CD4-positive, alpha-beta T cell treated with Interleukin-1 beta for 1 hour (primary cell): ENCODE results near the gene DHCR24.
A peak's percentile ranks its signal among the peaks of the same experiment; 100 is the strongest.

Source experiments
- DNase-seq, 2 donors: peaks; one replicate each; pipeline ENCODE4 v3.0.0-alpha.2; 2020 to 2022

The DHCR24 gene

DNA sequence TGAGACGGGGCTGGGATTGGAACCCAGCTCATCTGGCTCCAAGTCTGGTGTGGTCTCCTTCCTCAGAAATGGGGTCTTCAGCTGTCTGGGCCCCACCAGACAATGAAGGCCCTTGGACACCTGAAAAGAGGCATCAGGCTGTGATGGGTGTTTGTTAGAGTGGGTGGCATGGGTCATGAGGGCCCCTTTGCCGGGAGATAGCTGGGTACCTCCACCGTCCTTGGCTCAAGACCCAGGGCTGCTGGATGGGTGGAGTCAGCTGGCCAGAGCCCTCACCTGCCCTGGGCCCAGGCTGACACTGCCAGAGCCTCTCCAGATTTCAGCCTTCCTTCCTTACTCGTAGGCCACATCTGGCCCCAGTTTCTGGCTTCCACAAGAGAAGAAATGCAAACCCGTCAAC is 72.4 kb downstream of the DHCR24 start:
- no peak for DNase-seq

DNA sequence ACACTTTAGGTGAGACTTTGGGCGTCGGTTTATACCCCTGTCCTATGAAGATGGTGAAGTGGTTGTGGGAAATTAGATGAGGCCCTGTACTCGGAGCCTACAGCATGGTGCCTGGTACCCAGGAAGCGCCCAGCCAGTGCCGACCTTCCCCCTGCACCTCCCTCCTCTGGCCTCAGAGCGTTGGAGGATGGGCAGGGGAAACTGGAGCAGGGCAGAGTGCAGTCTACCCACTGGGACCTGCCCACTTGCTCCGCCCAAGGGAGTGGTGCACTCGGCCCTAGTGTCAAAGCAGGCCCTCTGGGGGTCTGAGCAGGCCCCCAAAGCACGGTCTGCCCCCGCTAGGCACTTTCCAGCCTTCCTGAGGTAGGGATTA is 72.9 kb downstream of the DHCR24 start:
- DNase-seq: no peak

DNA sequence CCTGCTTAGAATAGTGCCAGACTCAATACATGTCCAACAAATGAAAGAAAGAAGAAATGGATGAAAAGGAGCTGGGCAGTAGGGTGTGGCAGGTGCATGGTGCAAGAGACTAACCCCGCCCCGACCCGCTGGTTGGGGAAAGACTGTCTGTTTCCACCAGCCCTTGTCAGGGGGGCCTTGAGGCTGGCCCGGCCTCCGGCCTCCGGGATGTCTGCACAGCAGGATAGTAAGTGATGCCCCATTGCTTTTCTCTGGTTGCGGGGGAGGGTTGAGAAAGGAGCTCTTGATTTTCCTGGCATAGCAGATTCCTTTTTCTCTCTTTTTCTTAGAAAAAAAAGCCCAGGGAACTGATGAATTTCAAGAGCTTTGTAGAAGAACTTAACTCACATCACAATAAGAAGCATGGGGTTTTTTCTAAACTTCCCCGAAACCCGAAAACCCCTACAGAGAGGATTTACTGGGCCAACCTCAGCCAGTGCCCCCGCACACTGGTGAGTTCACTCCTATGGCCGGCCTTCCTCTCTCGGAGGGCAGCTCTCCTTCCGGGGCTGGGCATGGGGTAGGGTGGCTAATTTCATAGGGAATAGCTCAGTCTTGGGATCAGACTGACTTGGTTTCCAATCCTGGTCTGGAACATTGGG is 73.4 kb downstream of the DHCR24 start:
- DNase-seq: no peak

DNA sequence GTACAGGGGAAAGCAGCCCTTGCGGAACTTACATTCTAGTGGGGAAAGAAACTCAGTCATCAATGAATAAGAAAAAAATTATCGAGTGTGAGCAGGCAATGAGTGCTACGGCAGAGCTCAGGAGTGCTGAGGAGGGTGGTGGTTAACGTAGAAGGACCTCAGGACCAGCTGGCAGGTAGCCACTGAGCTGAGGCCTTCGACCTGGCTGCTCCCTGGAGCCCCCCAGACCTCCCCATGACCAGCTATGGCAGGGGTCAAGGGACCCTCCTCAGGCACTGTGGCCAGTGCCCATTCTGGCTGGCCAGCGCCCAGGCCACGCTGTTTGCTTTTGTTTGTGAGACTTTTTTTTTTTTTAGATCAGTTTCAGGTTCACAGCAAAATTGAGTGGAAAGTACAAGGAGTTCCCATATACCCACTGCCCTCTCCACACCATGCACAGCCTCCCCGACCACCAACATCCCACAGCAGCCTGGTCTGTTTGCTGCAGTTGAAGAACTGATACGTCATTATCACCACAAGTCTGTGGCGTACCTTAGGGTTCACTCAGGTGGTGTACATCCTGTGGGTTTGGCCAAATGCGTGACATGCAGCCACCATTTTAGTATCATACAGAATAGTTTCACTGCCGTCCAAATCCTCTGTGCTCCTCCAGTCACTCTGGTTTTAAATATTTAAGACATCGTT is 74.1 kb downstream of the DHCR24 start:
- no peak for DNase-seq

DNA sequence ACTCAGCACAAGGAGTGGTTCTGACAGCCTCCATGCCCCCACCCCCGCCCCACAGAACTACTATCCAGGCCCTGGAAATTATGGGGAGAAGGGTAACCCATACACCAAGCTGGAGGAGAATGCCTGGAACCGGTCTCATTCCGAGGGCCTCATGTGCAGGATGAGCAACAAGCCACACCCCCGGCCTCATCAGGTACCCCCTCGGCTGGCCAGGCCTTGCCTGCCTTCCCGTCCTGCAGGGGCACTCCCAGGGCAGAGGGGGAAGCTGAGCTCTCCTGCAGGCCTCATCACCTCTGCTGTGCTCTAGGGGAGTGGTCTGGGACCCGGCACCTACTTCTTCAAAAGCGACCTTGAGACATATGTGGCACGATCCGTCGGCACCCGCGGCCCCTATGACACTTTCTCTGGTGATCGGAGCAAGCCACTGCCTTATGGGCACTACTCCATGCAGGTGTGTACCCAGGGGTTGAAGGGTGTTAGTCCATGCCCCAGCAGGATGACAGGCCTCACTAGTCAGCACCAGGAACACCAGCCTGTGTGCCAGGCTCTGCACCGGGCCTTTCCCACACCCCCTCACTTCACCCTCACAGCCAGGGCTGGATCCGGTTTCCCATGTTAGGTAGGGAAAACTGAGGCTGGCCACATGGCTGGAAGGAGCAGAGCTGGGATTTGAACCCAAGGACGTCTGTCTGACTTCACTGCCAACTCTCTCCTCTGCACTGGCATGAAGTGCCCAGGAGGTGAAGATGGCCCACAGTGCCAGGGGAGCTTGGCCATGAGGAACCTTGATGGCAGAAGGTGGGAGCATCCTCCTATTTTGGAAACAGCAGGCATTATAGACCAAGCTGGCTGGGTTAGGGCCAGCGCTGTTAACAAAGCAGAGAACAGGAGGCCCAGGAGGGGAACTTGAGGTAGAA is 75.0 kb downstream of the DHCR24 start:
- no peak for DNase-seq

DNA sequence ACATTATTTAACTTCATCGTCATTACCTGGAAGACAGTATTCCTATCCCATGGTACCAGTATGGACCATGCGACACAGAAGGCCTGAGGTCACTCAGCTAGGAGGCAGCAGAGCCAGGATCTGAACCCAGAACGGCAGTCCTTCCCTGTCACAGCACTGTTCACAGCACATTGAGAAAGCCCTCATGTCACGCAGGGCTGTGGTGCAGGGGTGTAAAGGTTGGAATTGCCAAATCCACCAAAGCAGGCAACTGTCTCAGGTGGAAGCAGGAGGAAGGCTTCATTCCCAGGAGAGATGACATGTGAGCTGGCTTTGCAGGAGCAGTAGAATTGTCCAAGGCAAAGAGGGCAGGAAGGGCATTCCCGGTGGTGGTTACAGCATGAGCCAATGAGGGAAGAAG is 75.9 kb downstream of the DHCR24 start:
- no peak for DNase-seq

DNA sequence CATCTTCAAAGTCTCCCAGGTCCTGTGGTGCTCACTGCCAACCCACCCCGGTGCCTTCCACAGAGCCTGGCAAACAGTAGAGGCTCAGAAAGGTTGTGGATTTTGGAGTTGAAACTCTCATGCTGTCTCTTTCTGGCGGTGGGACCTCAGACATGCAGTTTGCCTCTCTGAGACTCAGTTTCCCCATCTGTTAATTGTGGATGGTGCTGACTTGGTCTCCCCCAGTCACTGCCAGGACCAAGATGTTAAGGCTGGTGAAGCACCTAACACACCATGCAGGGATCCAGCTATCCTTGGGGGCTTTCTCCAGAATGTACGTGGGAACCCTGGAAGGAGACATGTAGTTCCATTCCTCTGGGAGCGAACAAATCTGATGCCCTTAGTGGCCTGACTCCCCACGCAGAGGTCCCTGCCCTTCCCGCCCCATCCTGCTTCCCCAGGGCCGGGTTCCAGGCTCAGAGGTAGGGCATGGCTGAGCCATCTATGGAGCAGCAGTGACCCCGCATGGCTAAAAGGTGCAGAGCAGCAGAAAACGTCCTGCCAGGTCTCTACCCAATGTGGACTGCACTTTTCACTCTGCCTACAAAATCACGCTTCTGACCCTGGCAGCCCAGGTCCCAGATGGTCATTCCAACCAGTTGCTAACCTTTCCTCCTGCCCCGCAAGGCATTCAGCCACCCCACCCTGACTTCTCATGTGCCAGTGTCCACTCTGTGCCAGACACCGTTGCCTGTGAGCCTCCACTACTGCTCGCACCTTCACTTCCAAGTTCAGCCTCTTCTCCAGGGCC is 76.6 kb downstream of the DHCR24 start:
- DNase-seq: peak; percentile 52 to 68

GRCh38 chr1:54809496-54810074 is 77.4 kb downstream of the DHCR24 start:
- no peak for DNase-seq

DNA sequence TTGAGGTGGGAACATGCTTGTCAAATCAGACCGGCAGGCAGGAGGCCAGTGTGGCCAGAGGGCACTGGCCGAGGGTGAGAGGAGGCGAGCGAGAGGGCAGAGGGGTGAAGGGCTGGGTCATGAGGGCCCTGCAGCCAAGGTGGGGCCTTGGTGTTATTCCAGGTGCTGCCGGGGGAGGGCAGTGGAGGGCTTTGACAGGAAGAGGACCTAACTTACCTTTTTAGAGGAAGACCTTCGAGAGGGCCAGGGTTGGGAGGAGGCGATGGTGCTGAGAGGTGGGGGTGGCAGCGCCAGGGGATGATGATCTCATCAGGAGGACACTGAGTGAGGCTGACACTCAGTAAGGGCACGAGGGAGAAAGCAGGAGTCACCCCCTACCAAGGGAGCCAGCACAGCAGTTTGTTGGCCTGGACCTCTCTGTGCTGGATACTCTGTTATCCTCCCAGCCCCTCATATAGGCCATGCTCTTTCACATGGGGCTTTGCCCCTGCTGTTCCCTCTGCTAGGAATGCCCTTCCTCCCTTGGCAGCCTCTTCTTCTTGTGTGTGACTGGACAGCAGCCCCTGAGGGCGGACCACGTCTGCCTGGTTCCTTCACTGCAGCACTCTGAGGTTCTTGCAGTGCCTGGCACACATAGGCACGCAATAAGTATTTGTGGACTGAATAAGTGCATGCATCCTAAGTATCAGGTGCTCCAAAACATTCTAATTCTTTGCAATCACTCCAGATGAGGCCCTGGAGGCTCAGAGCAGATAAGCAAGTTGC is 78.4 kb downstream of the DHCR24 start:
- no peak for DNase-seq

DNA sequence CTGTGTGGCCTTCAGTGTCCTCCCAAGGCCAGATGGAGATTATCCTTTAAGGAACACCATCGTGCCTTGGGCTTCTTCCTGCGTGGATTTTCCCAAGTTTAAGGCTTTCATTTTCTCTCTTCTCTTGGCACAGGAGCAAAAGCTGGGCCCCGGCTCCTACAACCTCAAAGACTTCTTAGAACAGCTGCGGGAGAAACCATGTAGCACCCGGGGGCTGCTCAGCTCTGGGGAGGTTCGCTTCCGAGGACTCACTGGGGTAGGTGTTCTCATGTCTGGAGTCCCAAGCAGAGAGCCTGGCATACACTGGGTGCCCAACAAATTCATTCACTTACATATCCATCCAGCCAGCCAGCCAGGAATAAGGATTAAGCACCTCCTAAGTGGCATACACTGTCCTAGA is 79.2 kb downstream of the DHCR24 start:
- DNase-seq: no peak

DNA sequence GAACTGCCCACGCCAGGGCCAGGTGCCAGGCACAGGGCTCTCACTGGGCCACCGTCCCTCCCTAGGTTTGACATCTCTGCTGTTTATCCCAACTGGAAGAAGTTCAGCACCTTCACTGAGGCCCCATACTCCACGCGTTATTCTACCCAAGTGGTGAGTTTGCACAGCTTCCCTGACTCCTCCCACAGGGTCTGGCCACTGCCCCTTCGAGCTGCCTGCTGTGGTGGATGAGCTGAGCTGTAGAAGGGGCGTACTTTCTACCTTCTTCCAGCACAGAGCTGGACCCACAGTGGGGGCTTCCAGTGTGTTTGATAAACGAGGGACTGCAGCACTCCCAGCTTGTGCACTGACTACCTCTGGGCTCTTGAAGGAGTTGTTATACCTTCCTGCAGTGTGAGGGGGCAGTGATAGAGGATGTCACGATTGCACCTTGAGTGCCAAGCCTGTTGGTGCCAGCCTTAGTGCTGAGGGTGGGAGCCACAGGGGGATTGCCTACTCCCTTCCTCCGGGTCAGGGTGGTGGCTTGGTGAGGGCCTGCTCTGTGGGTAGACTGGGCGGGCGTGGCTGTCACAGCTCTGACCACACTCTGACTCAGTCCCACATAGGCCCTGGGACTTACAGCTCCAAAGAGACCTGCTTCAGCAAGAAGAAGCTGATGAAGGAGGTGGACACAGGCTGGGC is 79.9 kb downstream of the DHCR24 start:
- peak; percentile 55 to 62 for DNase-seq

DNA sequence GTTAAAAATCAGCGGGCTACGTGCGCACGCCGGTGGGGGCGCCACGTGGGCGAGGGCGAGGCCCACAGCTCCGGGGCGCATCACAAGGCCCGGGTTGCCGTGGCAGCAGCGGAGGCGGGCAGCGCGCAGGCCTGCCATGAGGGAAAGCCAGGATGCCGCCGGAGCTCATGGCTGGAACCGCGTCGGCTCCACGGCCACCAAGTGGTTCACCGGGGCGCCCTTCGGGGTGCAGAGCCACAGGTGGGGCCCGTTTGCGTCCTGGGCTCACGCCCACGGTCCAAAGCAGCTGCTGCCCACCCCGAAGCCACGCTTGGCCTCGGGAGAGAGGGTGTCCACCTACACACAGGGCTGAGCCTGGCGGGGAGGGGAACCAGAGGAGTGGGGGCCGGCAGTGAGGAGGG is 81.0 kb downstream of the DHCR24 start:
- no peak for DNase-seq

DNA sequence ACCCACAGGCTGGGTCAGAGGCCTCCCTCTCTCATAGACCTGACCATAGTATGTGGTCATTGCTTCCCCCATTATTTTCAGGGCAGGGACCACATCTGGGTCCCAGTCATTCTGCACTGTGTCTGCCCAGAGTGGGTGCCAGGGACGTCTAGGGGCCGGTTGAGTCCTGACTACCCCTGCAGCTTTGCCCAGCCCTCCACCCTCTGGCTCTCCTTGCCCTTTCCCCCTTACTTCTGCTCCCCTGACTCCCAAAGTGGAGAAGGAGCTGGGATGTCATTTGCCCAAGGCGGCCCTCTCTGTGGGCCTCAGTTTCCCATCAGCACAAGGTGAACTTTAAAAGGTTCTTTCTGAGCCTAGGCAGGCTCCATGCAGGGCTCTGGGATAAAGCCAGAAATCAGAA is 81.5 kb downstream of the DHCR24 start:
- DNase-seq: no peak

GRCh38 chr1:54804471-54805132 is 82.4 kb downstream of the DHCR24 start:
- no peak for DNase-seq

DNA sequence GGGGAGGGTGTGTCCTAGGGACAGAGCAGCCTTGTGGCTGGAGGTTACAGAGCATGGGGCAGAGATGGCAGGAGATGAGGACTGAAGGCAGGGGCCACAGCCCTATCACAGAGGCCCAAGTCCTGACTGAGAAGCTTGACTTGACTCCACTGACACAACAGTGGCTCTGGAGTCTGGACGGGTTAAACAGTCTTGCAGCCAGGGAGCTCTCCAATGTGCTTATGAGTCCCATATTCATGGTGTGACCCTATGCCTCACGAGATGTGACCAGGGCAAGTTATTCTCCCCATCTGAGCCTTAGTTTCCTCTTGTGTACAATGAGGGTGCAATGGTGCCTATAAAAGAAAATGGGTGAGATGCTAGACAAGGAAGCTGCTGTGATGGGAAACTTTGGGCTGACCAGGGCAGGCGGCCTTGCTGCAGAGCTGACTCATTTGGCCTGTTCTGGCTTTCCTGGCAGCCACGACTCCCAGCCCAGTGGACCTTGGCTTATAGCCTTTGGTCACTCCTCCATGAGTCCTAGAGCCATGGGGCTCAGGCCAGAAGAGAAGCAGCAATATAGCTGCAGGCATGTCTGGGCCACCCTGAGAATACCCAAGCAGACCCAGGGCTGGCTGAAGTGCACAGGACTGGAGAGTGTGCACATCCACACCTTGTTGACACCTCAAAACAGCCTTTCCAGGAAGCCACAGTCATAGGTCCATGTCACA is 83.1 kb downstream of the DHCR24 start:
- no peak for DNase-seq

GRCh38 chr1:54800899-54801759 is 85.9 kb downstream of the DHCR24 start, which contains the start of gene TTC22:
TSS of gene TTC22 (minus strand) at chr1:54801323. CDS start at chr1:54801163, 160 bp downstream.
- peak; percentile 66 to 71 for DNase-seq

GRCh38 chr1:54800041-54800898 is 86.7 kb downstream of the DHCR24 start:
- no peak for DNase-seq
